ENCODE measurements around the gene GNAZ. TPM values are rescaled to one million over a fixed set of nuclear protein-coding genes. Genes with fewer than 3 reads are reported as not detected.

GNAZ gene
- total and polyA plus RNA-seq, 2 of the 8 experiments (the other 6 are each of a cell fraction or from before 2014, with no cell fraction given) = 6.6 to 9.6 TPM

DNA sequence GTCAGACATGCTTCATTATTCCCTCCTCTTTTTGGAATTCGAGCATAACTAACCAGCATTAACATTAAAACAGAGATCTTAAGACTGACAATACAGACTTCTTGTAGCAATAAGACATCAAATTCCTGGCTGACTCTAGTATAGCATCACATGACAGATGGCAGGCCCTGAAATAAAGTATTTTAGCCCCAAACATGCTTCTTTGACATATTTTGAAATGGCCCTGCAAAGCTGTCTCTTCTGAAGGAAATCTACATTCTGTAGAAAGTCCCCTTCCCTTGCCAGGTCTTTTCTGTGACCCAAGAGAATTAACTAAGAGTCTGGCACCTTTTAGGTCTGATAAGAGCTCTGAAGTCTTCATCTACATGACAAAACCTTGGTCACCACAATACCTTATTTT, 38.5 kb upstream of the GNAZ start:
- Histone ChIP-seq H4K20me1 (replicated peaks in 1 of 2; ENCODE audit: control insufficient read depth in 1 of 2, insufficient read depth in 2 of 2, low read length in 2 of 2) (no peaks in the 10 kb centered on the region), H3K79me1 (ENCODE audit: low read depth, low read length) (no peaks in the 10 kb centered on the region), H3K18ac (ENCODE audit: extremely low read depth, low read length) (no peak overlapping the region), H3K4me3 (ENCODE audit: extremely low read depth in 1 of 4, insufficient read depth in 2 of 4, low read depth in 3 of 4, low read length in 4 of 4) (no peak overlapping the region), H3K9ac (replicated peaks in 1 of 4; ENCODE audit: extremely low read depth in 1 of 4, low read depth in 3 of 4, low read length in 3 of 4) (no peak overlapping the region), H3K56ac (replicated peaks; ENCODE audit: insufficient read length, low read depth, low read length) (no peak overlapping the region), H2BK15ac (ENCODE audit: low read length) (no peak overlapping the region), H3K4me1 (replicated peaks in 1 of 4; ENCODE audit: control insufficient read depth in 3 of 4, insufficient read depth in 4 of 4, low read length in 3 of 4) (peaks cover 0 to 7% (median under 1%) of the 10 kb centered on the region in 4 experiments; a peak in 3 of 7 replicates), H3K4me2 (ENCODE audit: insufficient read depth in 1 of 2, low read depth in 2 of 2, low read length in 2 of 2) (no peak overlapping the region), H2AFZ (ENCODE audit: low read length) (no peak overlapping the region), H3K4ac (replicated peaks; ENCODE audit: insufficient read length, low read depth, low read length) (no peak overlapping the region), H3K9me3 (ENCODE audit: insufficient read depth in 2 of 2, low read depth in 1 of 2, low read length in 1 of 2) (peaks cover 4 to 9% of the 10 kb centered on the region in 2 experiments; a peak in 2 of 4 replicates), H3K14ac (ENCODE audit: insufficient read length) (no peak overlapping the region), H4K5ac (ENCODE audit: insufficient read length, low read depth, low read length) (no peak overlapping the region), H3K27me3 (replicated peaks in 1 of 4; ENCODE audit: control insufficient read depth in 3 of 4, extremely low read depth in 1 of 4, insufficient read depth in 3 of 4, low read length in 3 of 4) (peaks cover 0 to 4% (median under 1%) of the 10 kb centered on the region in 4 experiments; a peak in 2 of 7 replicates), H2BK5ac (ENCODE audit: low read depth, low read length) (no peak overlapping the region), H3K79me2 (ENCODE audit: control insufficient read depth in 1 of 2, insufficient read depth in 2 of 2, low read length in 2 of 2) (no peaks in the 10 kb centered on the region), H4K8ac (ENCODE audit: extremely low read depth, insufficient read depth, low read length) (no peak overlapping the region), H3K27ac (ENCODE audit: low read depth, low read length) (no peak overlapping the region), H3K36me3 (ENCODE audit: control insufficient read depth in 2 of 4, insufficient read depth in 4 of 4, low read length in 3 of 4) (no peaks in the 10 kb centered on the region), H2BK12ac (ENCODE audit: low read depth, low read length) (no peak overlapping the region), H2BK120ac (replicated peaks; ENCODE audit: low read depth, low read length) (no peak overlapping the region), H2BK20ac (ENCODE audit: low read length) (no peak overlapping the region), H4K91ac (replicated peaks; ENCODE audit: insufficient read length, low read length) (no peak overlapping the region), H2AK5ac (ENCODE audit: low read depth, low read length) (no peak overlapping the region), H3K23me2 (ENCODE audit: low read depth, low read length) (no peaks in the 10 kb centered on the region), H3K23ac (ENCODE audit: insufficient read length) (no peak overlapping the region)
- WGBS, 2 experiments (ENCODE audit: extremely low coverage in 1 of 2, insufficient coverage in 1 of 2, insufficient read length in 1 of 2, insufficient replicate concordance in 2 of 2, low coverage in 1 of 2, low lambda C conversion rate in 2 of 2, missing lambda C conversion rate in 1 of 2) = 82% methylated on average over 1 of the region's 1 CpG; no CpG with 5 or more reads in 1 of the 2 experiments
- ChIA-PET POLR2A (ENCODE audit: partially characterized antibody) (no interaction called here), CTCF (ENCODE audit: partially characterized antibody) (no interaction called here)
- DNase-seq (ENCODE audit: low read depth in 1 of 2, low spot score in 2 of 2) = no peak
- FAIRE-seq = no peak
- no peak for TF ChIP-seq NRF1 (IDR thresholded peaks at IDR 0.05; ENCODE audit: low read depth, low read length)
- TF ChIP-seq MAFK (IDR thresholded peaks at IDR 0.05; ENCODE audit: low read depth, low read length) = no peak
- TF ChIP-seq FOSL1 (IDR thresholded peaks at IDR 0.05; ENCODE audit: insufficient read depth, low read depth, low read length) = no peak
